HG03064 (cell line): ENCODE results near the gene KCNK10.

ENCODE experiments used
- ATAC-seq: cut with Tn5 transposase; IDR thresholded peaks from one replicate; pipeline ENCODE4 v1.9.1; 2021; ENCODE audit warnings: low read depth; ENCODE audit not compliant: unreplicated experiment

KCNK10 gene

GRCh38 chr14:88233915-88234314 is 89.2 kb downstream of the KCNK10 start:
- no peak for ATAC-seq

DNA sequence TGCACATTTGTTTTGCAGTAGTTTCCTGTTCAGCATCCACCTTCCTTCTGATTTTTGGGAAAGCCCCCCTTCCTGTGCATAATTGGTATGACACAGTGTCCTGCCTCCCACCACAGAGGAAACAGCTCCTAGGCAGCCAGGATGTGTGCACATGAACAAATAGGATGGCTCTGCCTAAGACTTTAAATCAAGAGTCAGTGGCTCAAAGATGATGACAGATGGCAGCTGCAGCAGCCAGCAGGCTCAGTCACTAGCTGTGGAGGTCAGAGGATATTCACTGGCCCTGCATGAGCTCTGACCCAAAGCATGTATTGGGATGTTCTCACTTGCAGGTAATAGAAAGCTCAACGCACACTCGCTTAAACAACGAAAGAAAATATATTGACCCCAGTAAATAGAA is 90.3 kb downstream of the KCNK10 start:
- no peak for ATAC-seq

- ATAC-seq: no peak
Observed at GRCh38 chr14:88231603-88232002, 91.5 kb downstream of the KCNK10 start.

- ATAC-seq: no peak
Observed at GRCh38 chr14:88229428-88229827, 93.6 kb downstream of the KCNK10 start.

- ATAC-seq: no peak
Observed at GRCh38 chr14:88228522-88229236, 94.4 kb downstream of the KCNK10 start.

DNA sequence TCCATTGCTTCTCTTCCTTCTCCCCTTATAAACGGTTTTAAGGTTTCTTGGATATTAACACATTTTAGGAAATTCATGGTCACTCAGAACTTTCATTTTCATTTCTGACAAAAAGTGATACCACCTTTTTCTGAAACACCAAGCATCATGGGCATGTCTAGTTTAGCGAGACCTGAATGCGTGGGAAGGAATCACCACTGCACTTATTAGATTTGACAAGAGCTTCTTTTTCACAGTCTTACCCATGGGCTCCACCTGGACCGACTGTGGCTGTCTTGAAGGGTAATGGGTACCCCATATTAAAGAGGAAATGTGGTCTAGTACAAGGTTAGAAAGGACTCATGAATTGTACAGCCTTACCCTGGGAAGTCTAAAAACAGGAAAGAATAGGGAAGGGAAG is 95.4 kb downstream of the KCNK10 start:
- ATAC-seq: no peak

DNA sequence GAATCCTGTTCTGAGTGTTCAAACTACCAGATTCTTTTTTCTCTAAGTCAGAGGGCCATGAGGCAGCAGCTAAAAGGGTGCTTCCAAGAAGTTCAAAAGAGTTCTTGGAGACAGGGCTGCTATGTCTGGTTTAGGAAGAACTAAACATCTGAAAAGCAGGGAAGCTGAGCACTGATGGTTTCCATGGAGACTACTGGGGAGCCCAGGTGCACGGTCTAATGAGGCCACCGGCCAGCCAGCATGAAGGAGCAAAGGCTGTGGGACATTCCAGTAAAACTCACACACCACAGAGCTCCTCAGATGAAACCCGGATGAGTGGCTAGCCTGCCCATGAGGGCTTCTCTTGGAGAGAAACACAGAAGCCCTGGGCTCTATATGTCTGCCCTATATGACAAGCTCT is 97.3 kb downstream of the KCNK10 start:
- ATAC-seq: no peak

- no peak for ATAC-seq
Observed at GRCh38 chr14:88218119-88218915, 104.8 kb downstream of the KCNK10 start.

DNA sequence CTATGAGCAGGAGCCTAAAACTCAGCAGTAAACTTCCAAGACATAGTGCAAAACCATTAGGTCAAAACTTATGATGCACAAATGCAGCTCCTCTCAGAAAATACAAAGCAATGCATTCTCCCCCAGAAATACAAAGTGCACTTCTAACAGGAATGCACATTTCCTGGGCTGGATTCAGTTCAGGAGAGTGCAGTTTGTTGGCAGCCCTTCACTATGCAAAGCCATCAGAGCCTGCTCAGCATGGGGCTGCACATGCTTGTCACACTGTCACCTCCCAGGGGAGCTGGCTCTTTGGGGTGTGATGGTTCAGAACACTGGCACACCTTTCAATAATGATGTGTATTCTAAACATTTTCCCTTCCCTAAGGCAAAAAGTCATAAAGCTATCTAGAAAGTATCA is 110.4 kb downstream of the KCNK10 start:
- ATAC-seq: no peak

- ATAC-seq: no peak
Observed at GRCh38 chr14:88210426-88210825, 112.6 kb downstream of the KCNK10 start.

DNA sequence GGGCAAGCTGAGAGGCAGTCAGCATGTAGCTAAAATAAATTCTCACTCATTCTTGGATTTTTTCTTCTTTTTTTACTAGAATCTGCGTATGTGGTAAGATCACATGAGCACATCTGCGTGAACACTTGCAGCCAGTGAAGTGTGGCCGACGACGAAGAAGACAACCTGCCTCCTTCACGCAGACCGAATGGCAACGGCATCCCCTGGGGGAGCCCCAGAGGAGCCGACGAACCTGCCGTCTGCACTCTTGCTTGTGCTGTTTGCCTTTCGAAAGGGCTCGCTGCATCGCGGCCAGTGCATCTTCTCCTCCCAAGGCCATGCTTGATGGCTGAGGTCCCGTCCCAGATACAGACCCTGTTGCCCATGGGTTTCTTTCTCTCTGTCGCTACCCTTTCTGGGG is 113.8 kb downstream of the KCNK10 start:
- peak; percentile 82 for ATAC-seq

DNA sequence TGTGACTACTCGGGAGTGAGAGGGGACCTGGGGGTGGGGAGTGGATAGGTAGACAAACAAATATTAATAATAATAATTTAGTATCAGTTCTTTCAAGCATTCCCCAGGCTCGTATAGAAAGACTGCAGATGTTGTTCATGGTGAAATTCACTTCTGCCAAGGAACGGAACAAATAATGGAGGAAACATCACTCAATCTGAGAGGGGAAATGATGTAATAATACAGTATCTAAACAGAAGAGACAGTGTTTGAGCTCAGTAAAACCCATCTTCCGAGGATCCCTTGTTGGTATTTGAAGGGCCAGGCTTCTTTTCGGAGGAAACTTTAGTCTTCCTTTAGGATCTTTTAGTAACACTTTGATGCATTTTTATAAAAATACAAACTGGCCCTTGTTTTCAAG is 114.2 kb downstream of the KCNK10 start:
- peak; percentile 36 for ATAC-seq

GRCh38 chr14:88204221-88204620 is 118.8 kb downstream of the KCNK10 start:
- no peak for ATAC-seq

DNA sequence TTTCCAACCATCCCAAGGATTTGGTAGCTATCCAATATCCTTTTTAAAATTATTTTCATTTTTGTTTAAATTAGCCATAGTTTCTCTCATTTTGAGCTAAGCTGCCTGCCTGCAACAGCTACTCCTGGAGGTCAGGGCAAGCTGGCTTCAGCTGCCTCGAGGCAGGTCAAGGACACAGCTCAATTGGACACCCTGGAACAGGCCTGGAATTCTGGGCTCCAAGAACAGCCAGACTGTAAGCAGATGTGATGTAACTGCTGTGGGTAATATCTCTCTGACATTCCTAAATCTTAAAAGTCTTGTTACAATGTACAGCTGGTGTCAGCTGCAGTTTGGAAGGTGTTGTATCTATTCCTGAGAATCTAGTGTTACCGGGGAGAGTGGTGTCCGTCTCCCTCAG is 119.8 kb downstream of the KCNK10 start:
- no peak for ATAC-seq

DNA sequence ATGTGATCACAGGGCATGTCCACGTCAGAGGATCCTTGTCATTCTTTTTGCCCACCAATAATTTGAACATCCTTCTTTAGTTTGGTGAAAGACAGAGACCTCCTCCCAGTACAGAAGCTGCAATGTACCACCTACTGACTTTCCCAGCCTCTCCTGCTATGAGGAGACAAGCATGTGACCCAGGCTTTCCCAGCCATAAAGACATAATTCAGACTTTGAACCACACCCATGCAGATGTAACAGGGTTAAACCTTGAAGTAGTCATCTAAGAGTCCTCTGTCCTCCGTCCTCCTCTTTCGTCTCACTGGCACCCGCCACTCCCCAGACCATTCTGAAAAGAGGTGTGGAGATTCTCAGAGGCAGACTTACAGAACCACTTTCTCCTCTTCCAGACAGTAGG is 120.8 kb downstream of the KCNK10 start:
- ATAC-seq: no peak

GRCh38 chr14:88201851-88202250 is 121.2 kb downstream of the KCNK10 start:
- ATAC-seq: no peak

GRCh38 chr14:88199882-88200281 is 123.2 kb downstream of the KCNK10 start:
- ATAC-seq: no peak

- ATAC-seq: no peak
Observed at GRCh38 chr14:88198446-88198845, 124.6 kb downstream of the KCNK10 start.

DNA sequence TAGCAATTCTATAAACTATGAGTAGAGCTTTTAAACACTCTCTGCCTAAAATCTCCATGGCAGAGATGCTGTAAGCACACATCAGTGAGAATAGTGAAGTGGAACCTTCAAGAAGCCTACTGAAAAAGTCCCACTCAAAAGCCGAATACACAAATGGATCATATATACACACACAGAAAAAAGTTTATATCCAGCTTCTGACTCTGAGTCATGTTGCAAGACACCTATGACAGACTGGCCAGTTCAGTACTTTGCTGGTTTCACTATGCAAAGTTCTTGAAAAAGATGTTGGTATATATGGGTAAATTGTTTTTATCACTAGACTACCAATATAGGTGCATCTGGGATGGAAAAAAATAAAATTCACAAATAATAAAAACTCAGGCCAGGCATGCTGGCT is 126.1 kb downstream of the KCNK10 start:
- peak; percentile 78 for ATAC-seq

DNA sequence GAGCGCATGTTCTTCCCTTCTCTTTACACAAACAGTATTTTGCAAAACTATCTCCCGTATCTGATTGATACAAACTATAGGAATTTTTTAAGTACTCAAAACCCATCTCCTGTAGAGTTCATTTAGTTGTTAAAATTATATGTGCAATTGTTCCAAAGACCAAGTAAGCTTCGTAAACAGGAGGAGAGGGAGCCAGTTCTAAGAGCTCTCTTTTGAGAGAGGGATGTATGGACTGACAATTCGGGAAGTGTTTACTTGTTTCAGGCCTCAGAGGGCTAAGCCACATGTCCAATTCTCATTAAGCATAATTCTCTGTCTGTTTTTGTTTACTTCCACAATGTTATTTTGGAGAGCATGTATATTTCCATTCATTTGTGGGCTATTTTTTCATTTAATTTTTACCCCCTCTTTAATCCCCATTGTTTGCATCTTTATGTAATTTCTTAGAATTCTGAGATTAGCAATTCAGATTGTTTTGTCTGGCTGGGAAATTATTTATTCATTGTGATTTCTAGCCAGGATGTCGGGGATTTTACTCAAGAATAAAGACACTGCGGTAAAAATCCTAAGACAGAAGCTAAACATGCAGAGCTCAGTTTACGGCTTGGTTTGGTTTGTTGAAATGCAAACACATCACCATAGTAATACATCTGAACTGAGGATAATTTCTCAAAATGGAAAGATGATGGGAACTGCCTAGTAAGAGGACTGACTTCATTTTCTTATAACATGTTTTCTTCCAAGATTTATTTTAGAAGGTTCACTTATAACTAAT is 126.8 kb downstream of the KCNK10 start:
- ATAC-seq: no peak

- no peak for ATAC-seq
Observed at GRCh38 chr14:88195676-88196075, 127.4 kb downstream of the KCNK10 start.
